ENCODE data around the gene C6orf141. TPM values are rescaled to one million over a fixed set of nuclear protein-coding genes. Genes with fewer than 3 reads are reported as not detected.

Gene C6orf141
- total RNA-seq, 1 experiment from 2014 or later, result 2.1 TPM

DNA sequence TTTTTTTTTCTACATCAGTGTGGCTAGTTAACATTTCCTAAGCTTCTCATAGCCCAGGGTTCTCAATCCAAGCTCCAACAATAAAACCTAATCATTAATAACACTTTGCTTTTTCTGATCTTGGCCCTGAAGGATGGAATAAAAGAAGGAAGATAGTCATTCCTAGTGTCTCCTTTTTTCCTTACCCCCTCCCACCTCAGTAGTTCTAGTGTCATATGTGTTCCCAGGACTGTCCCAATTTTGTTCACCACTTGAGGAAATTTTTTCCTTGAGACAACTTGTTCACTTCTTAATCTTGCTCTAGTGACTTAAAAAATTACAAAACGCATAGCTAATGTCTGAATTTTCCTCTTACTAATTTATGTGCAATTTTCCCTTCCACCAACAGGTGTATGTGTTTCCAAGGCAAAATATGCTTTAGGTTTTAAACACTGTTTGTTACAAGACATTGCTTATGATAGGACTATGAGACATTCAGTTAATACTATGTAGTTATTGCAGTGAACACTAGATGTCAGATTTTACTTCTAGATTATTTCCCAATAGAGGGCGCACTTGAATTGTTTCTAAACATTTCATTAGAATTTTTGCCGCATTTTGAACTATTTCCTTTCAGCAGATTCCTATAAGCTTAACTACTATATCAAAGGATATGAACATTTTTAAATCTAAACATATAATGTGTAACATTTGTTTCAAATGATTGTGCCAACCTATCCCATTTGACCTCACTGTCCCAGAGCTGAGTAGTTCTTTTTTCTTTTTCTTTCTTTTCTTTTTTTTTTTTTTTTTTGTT is 18.5 kb upstream of the C6orf141 start:
- no peaks in the 10 kb centered on the region for H3K36me3 Mint-ChIP-seq (ENCODE audit: insufficient read depth, unreplicated experiment)
- CTCF ChIA-PET, result interaction anchor here (0.6 to 2.7 kb wide), 8 partner anchors 18 to 318 kb away, joined by 3 to 18 read pairs (median 5); partner anchors contain the start of gene C6orf141
- no peak overlapping the region for H3K4me3 Mint-ChIP-seq (ENCODE audit: unreplicated experiment)
- TF ChIP-seq, protein P1, sequence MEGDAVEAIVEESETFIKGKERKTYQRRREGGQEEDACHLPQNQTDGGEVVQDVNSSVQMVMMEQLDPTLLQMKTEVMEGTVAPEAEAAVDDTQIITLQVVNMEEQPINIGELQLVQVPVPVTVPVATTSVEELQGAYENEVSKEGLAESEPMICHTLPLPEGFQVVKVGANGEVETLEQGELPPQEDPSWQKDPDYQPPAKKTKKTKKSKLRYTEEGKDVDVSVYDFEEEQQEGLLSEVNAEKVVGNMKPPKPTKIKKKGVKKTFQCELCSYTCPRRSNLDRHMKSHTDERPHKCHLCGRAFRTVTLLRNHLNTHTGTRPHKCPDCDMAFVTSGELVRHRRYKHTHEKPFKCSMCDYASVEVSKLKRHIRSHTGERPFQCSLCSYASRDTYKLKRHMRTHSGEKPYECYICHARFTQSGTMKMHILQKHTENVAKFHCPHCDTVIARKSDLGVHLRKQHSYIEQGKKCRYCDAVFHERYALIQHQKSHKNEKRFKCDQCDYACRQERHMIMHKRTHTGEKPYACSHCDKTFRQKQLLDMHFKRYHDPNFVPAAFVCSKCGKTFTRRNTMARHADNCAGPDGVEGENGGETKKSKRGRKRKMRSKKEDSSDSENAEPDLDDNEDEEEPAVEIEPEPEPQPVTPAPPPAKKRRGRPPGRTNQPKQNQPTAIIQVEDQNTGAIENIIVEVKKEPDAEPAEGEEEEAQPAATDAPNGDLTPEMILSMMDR (IDR thresholded peaks at IDR 0.05; ENCODE audit: insufficient read depth in 1 of 2, low read depth in 1 of 2, low read length in 1 of 2, severe bottlenecking in 1 of 2, unreplicated experiment in 1 of 2), result peak; percentile 80 to 82
- DNase-seq, result peak in 1 of 2 experiments; percentile 32
- no peaks in the 10 kb centered on the region for H3K4me1 Mint-ChIP-seq (ENCODE audit: low read depth, unreplicated experiment)
- BruUV-seq (replicated peaks), result no TSS peak
- no peaks in the 10 kb centered on the region for H3K27me3 Mint-ChIP-seq (ENCODE audit: insufficient read depth, unreplicated experiment)
- Histone ChIP-seq H3K4me1 (no peaks in the 10 kb centered on the region), H3K36me3 (ENCODE audit: control insufficient read depth, insufficient read depth, low read length) (no peaks in the 10 kb centered on the region), H3K9me3 (no peaks in the 10 kb centered on the region), H3K4me3 (ENCODE audit: low read depth, low read length) (no peak overlapping the region), H3K27me3 (replicated peaks; ENCODE audit: control insufficient read depth, insufficient read depth, low read length) (no peaks in the 10 kb centered on the region)
- no peaks in the 10 kb centered on the region for H3K9me3 Mint-ChIP-seq (ENCODE audit: unreplicated experiment)
- POLR2A ChIA-PET, result no interaction called here
- H3K27ac Mint-ChIP-seq (ENCODE audit: unreplicated experiment), result no peak overlapping the region
- intact Hi-C loops (cut with micrococcal nuclease; ENCODE audit: unreplicated experiment), result loop anchor here (1.0 to 5.0 kb wide), 4 partner anchors 40 to 317 kb away; no protein-coding TSS in a partner anchor

DNA sequence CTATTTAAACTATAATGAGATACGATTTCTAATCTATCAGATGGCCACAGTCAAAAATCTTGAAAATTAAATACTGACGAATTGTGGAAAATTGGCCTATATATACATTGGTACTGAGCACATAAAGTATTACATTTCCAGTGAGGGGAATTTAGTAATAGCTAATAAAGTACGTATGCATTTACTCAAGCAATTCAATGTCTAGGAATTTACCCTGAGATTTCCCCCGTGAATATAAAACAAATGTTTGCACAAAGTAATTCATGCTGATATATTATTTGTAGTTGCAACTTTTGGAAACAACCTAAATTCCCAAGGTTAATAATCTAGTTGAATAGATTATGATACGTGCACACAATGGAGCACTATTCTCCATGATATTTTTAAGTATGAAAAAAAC is 14.7 kb upstream of the C6orf141 start:
- H3K9me3 ChIP-seq, result no peaks in the 10 kb centered on the region
- no peaks in the 10 kb centered on the region for H3K4me1 ChIP-seq
- Mint-ChIP-seq H3K4me3 (ENCODE audit: unreplicated experiment) (no peak overlapping the region), H3K27me3 (ENCODE audit: insufficient read depth, unreplicated experiment) (no peaks in the 10 kb centered on the region), H3K36me3 (ENCODE audit: insufficient read depth, unreplicated experiment) (no peaks in the 10 kb centered on the region), H3K9me3 (ENCODE audit: unreplicated experiment) (no peaks in the 10 kb centered on the region), H3K4me1 (ENCODE audit: low read depth, unreplicated experiment) (no peaks in the 10 kb centered on the region), H3K27ac (ENCODE audit: unreplicated experiment) (no peak overlapping the region)
- H3K36me3 ChIP-seq (ENCODE audit: control insufficient read depth, insufficient read depth, low read length), result no peaks in the 10 kb centered on the region
- ChIA-PET CTCF (no interaction called here), POLR2A (no interaction called here)
- TF ChIP-seq, protein P1 (IDR thresholded peaks at IDR 0.05; ENCODE audit: insufficient read depth in 1 of 2, low read depth in 1 of 2, low read length in 1 of 2, severe bottlenecking in 1 of 2, unreplicated experiment in 1 of 2), result no peak
- no TSS peak for BruUV-seq (replicated peaks)
- intact Hi-C loops (cut with micrococcal nuclease; ENCODE audit: unreplicated experiment), result no loop called here
- no peaks in the 10 kb centered on the region for H3K27me3 ChIP-seq (replicated peaks; ENCODE audit: control insufficient read depth, insufficient read depth, low read length)
- no peak overlapping the region for H3K4me3 ChIP-seq (ENCODE audit: low read depth, low read length)
- no peak for DNase-seq

DNA sequence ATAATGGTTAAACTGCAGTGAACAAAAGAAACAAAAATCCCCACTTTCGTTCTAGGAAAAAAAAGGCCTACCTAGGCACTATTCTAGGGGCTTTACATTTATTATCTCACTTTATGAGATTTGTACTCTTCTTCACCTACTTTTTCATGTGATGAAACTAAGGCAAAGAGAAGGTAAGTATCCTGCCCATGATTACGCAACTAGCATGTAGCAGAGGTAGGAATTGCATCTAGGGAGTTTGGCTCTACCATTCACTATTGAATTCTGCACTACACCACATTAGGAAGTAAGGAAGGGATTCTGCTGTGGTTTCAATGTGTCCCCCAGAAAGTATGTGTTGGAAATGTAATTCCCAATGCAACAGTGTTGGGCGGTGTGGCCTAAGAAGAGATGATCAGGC is 11.4 kb upstream of the C6orf141 start:
- no peaks in the 10 kb centered on the region for H3K4me1 ChIP-seq
- POLR2A ChIA-PET, result no interaction called here
- intact Hi-C loops (cut with micrococcal nuclease; ENCODE audit: unreplicated experiment), result no loop called here

More for the DNA sequence above, 11.4 kb upstream of the C6orf141 start:
- Mint-ChIP-seq H3K4me3 (ENCODE audit: unreplicated experiment) (no peak overlapping the region), H3K9me3 (ENCODE audit: unreplicated experiment) (no peaks in the 10 kb centered on the region), H3K36me3 (ENCODE audit: insufficient read depth, unreplicated experiment) (no peaks in the 10 kb centered on the region), H3K27me3 (ENCODE audit: insufficient read depth, unreplicated experiment) (no peaks in the 10 kb centered on the region), H3K4me1 (ENCODE audit: low read depth, unreplicated experiment) (no peaks in the 10 kb centered on the region), H3K27ac (ENCODE audit: unreplicated experiment) (no peak overlapping the region)
- CTCF ChIA-PET, result no interaction called here
- no peak overlapping the region for H3K4me3 ChIP-seq (ENCODE audit: low read depth, low read length)
- no peaks in the 10 kb centered on the region for H3K36me3 ChIP-seq (ENCODE audit: control insufficient read depth, insufficient read depth, low read length)
- H3K27me3 ChIP-seq (replicated peaks; ENCODE audit: control insufficient read depth, insufficient read depth, low read length), result no peaks in the 10 kb centered on the region
- no peaks in the 10 kb centered on the region for H3K9me3 ChIP-seq
- DNase-seq, result no peak
- TF ChIP-seq, protein P1 (IDR thresholded peaks at IDR 0.05; ENCODE audit: insufficient read depth in 1 of 2, low read depth in 1 of 2, low read length in 1 of 2, severe bottlenecking in 1 of 2, unreplicated experiment in 1 of 2), result no peak
- BruUV-seq (replicated peaks), result no TSS peak

Data from Caco-2 (cell line).